ENCODE measurements around the gene POU2F3. TPM values are rescaled to one million over a fixed set of nuclear protein-coding genes. Genes with fewer than 3 reads are reported as not detected.

POU2F3 gene
- total RNA-seq (ENCODE audit: unreplicated experiment) = 0.97 TPM
- long read RNA-seq, partial matches to known transcripts = 0 of 1 reads
- long read RNA-seq, other reads (novel, unspliced or antisense) = 0 of 1 reads

DNA sequence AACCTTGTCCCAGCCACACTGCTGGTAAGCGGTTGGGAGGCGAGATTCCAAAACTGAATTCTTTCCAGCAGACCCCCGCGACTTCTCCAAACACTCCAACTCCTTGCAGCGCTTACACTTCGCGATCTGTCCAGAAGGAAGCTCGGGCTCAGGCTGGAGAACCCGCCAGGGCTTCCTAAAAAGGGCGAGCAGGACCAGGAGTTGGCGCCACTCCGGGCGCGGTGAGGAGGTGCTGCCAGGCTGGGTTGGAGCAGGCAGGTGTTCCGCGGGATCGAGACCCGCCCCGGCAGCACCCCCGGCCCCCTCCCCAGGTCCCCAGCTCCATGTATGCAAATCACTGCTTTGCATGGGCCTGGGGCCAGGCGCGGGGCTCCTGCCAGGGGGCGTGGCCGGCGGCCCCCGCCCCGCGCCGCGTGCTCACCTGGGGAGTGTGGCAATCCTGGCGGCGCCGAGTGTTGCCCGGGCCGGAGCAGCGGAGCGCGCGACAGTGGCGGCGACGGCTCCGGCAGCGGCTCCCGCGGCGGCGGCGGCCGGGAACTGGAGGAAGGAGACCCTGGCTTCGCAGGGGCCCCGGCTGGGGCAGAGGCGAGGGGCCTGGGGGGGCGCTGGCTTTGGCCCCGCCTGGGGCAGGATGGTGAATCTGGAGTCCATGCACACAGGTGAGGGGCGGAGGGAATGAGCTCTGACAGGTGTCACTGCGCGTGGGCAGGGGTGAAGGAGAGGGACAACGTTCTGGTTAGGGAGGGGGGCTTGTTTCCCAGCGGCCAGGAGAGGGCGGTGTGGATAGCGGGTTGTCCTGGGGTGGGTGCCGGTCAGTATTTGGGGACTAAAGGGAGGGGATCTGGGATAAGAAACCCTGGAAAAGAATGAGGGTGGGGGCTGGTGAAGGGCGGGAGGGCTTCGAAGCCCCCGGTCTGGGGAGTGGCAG is at the start of gene POU2F3:
TSS of gene POU2F3 (plus strand) at position 428 of the 928 bp plus-strand sequence. CDS start at position 632, 204 bp downstream.
- H3K4me3 Mint-ChIP-seq (ENCODE audit: unreplicated experiment) = peak within 1 kb of the TSS; percentile 31
- peaks cover 8% of the 10 kb centered on the region for H3K27me3 Mint-ChIP-seq (ENCODE audit: unreplicated experiment)
- no peak for DNase-seq (ENCODE audit: low spot score)
- no peak for TF ChIP-seq CTCF (IDR thresholded peaks at IDR 0.05; ENCODE audit: unreplicated experiment)
- H3K4me1 Mint-ChIP-seq (ENCODE audit: unreplicated experiment) = peaks cover 12% of the 10 kb centered on the region
- H3K9me3 Mint-ChIP-seq (ENCODE audit: unreplicated experiment) = no peaks in the 10 kb centered on the region
- H3K36me3 Mint-ChIP-seq (ENCODE audit: low read depth, unreplicated experiment) = no peaks in the 10 kb centered on the region
- no peak within 1 kb of the TSS for H3K27ac Mint-ChIP-seq (ENCODE audit: unreplicated experiment)

DNA sequence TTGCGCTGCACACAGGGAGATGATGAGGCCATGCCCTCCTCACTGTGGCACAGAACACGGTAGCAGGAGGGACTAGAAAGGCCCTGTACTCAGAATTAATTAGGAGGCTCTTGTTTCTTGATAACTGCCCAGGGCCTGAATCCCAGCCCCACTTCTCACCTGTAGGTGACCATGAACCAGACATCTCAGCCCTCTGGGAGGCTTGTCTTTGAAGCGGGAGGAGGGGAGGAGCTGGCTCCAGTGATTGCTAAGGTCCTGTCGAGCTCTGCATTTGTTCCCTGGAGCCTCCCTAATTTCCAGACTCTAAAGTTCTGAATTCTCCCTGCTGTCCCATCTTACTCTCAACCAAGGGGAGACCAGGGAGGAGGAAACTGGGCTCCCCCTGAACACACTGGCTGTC is 48.9 kb upstream of the POU2F3 start:
- peaks cover 13% of the 10 kb centered on the region for H3K4me1 Mint-ChIP-seq (ENCODE audit: unreplicated experiment)
- no peak for TF ChIP-seq CTCF (IDR thresholded peaks at IDR 0.05; ENCODE audit: unreplicated experiment)
- H3K9me3 Mint-ChIP-seq (ENCODE audit: unreplicated experiment) = no peaks in the 10 kb centered on the region
- H3K4me3 Mint-ChIP-seq (ENCODE audit: unreplicated experiment) = no peak overlapping the region
- peaks cover 8% of the 10 kb centered on the region for H3K27me3 Mint-ChIP-seq (ENCODE audit: unreplicated experiment)
- H3K36me3 Mint-ChIP-seq (ENCODE audit: low read depth, unreplicated experiment) = no peaks in the 10 kb centered on the region
- no peak overlapping the region for H3K27ac Mint-ChIP-seq (ENCODE audit: unreplicated experiment)
- no peak for DNase-seq (ENCODE audit: low spot score)

DNA sequence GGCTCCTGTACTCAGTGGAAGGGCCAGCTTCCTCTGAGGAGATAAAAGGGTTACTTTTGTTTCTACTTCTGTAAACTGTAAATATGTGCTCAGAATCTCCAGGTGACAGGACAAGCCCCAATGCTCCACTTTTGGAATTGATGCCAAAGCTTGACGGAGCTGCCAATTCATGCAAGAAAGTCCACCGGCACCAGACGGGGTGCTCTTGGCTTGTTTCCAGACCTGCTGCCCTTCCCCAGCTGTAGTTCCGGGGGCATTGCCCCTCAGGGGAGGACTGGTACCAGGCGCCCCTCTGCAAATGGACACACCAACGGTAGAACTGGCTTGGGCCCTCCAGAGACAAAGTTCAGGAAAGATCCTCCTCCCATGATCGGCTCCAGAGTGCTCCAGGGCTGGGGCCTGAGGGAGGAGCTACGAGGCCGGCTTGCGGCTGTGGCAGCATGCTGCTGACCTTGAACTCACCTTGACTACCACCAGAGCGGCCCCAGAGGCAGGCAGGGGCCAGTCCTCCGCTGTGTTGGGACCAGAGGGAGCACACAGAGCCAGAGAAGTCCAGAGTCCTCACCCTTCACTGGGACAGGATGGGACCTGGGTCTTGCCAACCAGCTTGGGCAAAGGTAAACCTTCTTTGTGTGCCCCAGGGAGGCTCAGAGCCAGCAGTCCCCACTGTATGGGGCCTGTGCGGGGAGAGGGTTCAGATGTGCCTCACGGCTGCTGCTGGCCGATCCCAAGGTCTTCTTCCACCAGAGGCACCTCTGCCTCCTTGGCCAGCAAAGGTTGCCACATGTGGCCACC is 46.9 kb upstream of the POU2F3 start:
- Mint-ChIP-seq H3K27me3 (ENCODE audit: unreplicated experiment) (peaks cover 2% of the 10 kb centered on the region), H3K27ac (ENCODE audit: unreplicated experiment) (no peak overlapping the region), H3K9me3 (ENCODE audit: unreplicated experiment) (no peaks in the 10 kb centered on the region), H3K36me3 (ENCODE audit: low read depth, unreplicated experiment) (no peaks in the 10 kb centered on the region), H3K4me3 (ENCODE audit: unreplicated experiment) (no peak overlapping the region), H3K4me1 (ENCODE audit: unreplicated experiment) (no peaks in the 10 kb centered on the region)
- no peak for TF ChIP-seq CTCF (IDR thresholded peaks at IDR 0.05; ENCODE audit: unreplicated experiment)
- no peak for DNase-seq (ENCODE audit: low spot score)

GRCh38 chr11:120194166-120194565 is 45.8 kb upstream of the POU2F3 start:
- Mint-ChIP-seq H3K4me1 (ENCODE audit: unreplicated experiment) (no peaks in the 10 kb centered on the region), H3K27me3 (ENCODE audit: unreplicated experiment) (peaks cover 2% of the 10 kb centered on the region), H3K27ac (ENCODE audit: unreplicated experiment) (no peak overlapping the region), H3K4me3 (ENCODE audit: unreplicated experiment) (no peak overlapping the region), H3K36me3 (ENCODE audit: low read depth, unreplicated experiment) (no peaks in the 10 kb centered on the region), H3K9me3 (ENCODE audit: unreplicated experiment) (no peaks in the 10 kb centered on the region)
- no peak for DNase-seq (ENCODE audit: low spot score)
- no peak for TF ChIP-seq CTCF (IDR thresholded peaks at IDR 0.05; ENCODE audit: unreplicated experiment)
